Measurements from ENCODE around the gene BLOC1S3. TPM values are rescaled to one million over a fixed set of nuclear protein-coding genes. Genes with fewer than 3 reads are reported as not detected.

BLOC1S3 gene, protein sequence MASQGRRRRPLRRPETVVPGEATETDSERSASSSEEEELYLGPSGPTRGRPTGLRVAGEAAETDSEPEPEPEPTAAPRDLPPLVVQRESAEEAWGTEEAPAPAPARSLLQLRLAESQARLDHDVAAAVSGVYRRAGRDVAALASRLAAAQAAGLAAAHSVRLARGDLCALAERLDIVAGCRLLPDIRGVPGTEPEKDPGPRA
- 6.2 TPM for total RNA-seq

DNA sequence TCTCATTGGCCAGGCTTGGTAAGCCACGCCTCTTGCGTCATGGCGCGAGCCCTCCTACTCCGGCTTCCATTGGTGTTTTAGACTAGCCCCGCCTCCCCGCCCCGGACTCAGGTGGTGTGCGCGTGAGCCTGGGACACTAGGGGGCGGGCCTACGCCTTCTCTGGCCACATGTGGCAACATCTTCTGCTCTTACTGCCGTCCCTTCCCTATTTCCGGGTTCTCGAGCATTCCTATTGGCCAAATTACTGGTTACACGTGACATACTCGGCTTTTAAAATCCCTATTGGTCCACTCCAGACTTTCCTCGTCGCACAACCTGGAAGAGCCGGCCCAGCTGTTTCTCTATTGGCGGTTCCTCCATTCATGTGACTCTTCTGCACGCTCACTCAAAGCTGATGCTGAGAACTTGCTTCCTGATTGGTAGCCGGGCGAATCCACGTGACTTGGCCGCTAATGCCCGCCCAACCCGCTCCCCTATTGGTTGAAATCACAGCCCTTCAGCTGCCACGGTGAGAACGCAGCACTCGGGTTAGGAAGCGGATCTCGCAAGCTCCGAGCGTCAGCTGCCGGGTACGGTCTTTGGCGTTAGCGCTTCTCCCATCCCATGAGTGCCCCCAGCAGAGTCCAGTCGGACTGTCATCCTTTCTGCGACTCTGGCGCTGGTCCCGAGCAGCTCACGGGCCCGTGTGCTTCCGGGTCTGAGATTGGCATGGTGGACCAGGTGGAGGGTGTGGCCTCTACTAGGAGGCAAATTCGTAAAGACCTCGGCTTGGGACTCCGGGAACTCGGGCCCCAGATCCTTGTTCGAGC lies at the start of gene BLOC1S3:
BLOC1S3 (plus strand) TSS at position 523 of the 810 bp plus-strand sequence. CDS start 513 bp downstream, outside the sequence.
- DNase-seq (ENCODE audit: low read depth in 2 of 3, low spot score in 2 of 3) = peak; percentile 98 to 100 (median 100)

DNA sequence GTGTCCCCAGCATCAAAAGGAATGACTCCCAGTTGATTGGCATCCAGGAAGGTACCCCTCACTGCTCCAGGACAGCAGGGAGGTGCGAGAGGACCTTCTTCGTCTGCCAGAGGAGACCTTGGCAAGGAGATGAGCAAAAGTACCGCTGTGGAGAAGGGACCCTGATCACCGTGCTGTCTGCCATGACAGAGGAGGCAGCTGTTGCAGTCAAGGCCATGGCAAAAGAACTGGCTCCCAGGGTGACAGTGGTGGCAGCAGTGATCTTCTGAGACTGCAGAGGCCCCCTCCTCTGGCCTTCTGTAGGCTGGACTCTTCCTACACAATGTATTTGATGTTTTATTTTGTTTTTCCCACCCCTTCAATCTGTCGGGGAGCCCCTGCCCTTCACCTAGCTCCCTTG lies 49.8 kb upstream of the BLOC1S3 start:
- DNase-seq (ENCODE audit: low read depth in 2 of 3, low spot score in 2 of 3) = no peak

DNA sequence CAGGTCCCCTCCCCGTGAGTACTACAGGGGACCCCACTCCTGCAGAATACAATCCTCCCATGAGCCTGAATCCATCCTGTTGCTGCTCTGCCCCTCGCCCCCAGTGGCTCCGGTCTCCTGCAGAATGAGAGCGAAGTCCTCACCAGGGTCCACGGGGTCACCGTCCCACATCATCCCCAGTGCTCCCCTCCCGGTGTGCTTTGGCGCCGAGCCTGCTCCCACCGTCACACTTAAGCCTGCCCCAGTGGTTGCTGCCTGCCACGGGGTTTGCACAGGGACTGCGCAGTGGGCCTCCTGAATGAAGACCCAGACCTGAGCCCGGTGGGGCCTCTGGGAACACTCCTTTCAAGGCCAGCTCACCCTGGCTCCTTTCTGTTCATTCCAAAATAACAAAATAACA lies 48.3 kb upstream of the BLOC1S3 start:
- no peak for DNase-seq (ENCODE audit: low read depth in 2 of 3, low spot score in 2 of 3)

DNA sequence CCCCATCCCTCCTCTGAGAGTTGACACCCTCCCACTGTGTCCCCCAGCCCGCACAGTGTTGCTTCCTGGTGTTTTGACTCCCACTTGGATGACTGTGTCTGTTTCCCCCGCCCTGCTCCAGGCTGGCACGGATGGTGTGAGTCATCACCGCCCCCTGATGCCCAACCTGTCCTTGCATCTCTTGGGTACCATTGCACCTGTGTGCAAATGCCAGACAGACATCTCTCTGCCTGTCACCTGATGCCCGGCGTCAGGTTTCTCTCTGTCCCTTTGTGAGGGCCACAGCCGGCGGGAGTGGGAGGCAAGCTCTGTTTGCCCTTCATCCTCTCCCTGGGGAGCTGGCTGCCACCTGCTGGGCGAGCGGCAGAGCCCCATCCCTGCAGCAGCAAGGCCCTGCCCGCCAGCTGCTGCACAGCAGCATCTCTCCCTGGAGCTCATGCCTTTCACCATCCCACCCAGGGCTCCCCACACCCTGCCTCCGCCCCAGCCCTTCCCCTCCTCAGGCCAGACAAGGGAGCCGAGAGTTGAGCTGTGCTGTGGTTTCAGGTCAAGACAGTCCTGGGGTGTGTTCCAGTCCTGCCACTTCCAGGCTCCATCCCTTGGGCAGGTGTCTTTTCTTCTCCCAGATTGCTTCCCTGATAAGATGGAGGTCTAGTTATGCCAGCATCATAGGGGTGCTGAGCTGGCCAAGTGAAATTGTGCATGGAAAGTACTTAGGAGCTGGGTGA lies 47.5 kb upstream of the BLOC1S3 start:
- no peak for DNase-seq (ENCODE audit: low read depth in 2 of 3, low spot score in 2 of 3)

DNA sequence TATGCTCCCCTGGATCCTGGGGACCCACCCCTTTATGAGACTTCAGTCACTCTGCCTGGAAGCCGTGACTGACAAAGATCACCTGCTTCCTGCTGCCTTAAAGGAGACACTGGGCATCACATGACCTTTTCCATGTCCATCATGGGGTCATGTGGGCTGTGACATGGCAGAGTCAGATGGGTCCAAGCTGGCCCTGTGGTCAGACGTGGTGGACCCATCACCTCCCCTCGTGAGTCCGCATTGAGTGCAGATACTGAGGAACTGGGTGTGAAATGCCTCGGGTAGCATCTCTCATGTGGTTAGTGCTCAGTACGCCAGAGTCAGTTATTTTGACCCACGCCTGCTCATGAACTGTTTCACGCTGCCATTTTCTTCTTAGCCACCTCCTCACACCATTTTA lies 44.9 kb upstream of the BLOC1S3 start:
- DNase-seq (ENCODE audit: low read depth in 2 of 3, low spot score in 2 of 3) = no peak

DNA sequence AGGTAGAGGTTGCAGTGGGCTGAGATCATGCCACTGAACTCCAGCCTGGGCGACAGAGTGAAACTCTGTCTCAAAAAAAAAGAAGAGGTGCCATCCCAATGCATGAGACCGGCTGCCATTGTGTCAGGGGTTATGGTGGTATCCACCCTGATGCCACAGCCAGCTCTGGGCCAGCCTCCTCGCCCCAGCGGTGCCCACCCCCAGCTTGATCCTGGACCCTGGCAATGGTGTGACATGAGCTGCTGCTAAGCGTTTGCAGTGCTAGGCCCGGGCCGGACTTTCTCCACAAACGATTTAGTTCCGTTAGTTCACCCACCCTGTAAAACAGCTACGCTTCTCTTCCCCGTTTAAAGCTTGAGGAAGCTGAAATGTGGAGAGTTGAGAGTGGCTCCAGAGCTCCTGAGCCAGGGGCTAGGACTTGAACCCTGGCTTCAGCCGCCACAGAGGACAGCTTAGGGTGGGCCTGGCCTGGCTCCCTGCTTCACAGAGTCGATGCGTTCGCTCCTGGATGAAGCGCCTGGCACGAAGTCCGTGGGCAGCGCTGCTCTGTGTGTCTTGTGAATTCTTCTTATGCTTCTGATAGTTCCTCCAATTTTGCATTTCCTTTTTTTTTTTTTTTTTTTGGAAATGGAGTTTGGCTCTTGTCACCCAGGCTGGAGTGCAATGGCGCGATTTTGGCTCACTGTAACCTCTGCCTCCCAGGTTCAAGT lies 43.3 kb upstream of the BLOC1S3 start:
- no peak for DNase-seq (ENCODE audit: low read depth in 2 of 3, low spot score in 2 of 3)

DNA sequence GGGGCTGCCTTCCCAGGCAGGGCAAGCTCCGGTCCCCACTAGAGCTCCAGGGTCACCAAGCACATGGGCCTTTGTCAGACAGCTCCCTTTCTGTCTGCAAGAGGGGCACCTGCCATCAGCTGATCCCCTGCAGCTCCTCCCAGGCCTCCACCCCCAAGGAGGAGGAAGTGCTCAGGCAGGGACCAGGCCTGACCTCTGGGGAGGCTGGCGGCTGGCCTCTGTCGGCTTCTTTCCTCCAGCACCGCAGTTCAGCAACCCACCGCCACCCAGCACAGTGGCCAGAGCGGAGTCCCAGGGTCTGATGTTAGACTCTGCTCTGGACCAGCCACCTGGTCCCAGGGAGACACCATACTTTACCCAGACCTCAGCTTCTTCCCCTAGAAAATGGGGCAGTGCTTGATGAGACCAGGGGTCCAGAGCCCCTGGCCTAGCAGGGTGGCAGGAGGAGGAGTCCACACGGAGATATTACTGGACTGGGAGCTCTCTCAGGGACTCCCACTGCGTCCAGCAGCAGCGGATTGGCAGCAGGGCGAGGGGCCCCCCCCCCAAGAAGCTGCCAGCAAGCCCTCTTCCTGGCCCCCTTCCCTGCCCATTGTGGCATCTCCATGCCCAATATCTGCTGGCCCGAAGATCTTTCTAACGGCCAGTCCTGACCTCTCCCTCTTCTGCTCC lies 41.9 kb upstream of the BLOC1S3 start:
- DNase-seq (ENCODE audit: low read depth in 2 of 3, low spot score in 2 of 3) = no peak

DNA sequence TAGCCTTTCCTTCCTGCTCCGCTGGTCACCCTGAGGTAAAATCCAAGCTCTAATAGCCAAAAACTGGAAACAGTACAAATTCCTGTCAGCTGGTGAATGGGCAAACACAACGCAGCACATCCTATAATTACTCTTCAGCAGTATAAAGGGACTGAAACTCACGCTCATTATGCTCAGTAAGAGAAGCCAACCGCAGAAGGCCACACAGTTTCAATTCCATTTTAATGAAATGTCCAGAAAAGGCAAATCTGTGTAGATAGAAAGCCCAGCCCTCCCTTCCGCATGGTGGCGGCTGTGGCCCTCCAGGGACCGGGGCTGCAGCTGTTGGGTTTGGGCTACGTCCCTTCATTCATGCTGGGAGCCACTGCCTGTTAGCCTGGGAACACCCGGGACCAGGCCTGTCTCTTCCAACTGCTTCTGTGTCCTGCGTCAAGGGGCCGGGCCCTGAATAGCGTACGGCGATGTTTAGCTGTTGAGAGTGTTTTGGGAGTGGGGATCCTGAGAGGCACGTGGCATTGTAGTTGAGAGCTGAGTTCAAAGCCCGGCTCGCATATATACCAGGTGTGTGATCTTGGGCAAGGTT lies 41.3 kb upstream of the BLOC1S3 start:
- no peak for DNase-seq (ENCODE audit: low read depth in 2 of 3, low spot score in 2 of 3)

DNA sequence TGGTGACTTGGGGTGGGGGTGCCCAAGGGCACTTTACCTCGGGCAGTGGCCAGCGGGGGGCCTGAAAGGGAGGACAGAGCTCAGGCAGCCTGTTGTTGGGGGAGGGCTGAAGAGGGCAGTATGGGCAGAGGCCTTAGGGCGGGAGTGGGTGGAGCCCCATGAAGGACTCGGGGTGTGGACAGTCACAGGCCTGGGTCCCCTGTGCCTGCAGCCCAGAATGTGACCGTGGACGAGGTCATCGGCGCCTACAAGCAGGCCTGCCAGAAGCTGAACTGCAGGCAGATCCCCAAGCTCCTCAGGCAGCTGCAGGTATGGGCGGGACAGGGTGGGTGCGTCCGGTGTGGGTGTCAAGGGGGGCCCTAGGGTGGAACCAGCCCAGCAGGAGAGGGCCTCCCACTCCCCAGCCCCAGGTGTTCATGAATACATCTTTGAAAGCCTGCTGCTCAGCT lies 40.3 kb upstream of the BLOC1S3 start:
- no peak for DNase-seq (ENCODE audit: low read depth in 2 of 3, low spot score in 2 of 3)

DNA sequence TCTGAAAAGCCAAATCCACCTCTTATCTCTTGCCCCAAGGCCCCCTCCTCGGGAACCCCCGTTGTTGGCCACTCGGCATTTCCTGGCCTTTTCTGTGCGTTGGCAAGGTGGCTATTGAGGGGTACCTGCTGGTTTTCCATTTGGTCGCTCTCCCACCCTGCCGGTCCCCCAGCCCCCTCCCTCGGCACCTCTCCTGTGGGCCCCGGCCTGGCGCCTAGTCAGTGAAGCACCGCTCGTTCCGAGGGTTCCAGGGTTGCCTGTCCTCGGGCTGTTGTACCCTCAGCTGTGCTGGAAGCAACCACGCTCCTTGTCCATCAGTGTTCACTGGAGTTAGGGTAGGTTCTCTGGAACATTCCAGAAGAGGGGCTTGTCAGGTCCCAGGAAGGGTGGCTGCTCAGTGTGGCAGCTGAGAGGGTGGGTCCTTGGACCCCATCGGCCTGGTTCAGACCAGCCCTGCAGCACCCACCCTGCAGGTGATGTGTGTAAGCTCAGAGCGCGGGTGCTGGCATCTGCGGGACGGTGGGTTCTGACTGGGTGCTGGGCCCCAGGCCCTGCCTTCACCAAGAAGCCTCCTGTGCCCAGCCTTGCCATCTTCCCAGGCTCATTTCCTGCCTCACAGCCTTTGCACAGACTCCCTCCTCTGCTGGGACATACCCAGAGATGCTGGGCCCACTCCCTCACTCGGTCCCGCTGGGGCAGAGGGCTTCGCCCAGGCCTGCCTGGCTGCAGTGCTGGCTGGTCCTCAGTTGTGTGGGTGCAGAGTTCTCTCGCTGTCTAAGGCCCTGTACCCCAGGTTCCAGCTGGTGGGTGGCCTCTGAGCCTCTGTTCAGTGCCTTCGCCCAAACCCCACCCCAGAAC lies 39.1 kb upstream of the BLOC1S3 start:
- no peak for DNase-seq (ENCODE audit: low read depth in 2 of 3, low spot score in 2 of 3)

DNA sequence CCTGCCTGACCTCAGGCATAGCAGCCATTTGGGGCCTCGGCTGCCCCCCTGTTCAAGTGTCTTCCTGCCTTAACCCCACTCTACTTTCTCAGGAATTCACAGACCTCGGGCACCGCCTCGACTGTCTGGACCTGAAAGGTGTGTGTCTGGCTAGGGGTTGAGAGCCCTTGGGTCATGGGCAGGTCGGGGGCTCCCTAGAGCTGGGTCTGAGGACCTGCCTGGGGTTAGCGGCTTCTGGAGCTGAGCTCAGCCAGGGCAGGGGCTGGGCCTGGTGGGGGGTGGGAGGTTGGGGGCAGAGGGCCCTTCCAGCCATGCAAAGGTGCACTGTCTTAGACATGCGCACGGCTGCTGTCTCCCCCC lies 38.5 kb upstream of the BLOC1S3 start:
- no peak for DNase-seq (ENCODE audit: low read depth in 2 of 3, low spot score in 2 of 3)

DNA sequence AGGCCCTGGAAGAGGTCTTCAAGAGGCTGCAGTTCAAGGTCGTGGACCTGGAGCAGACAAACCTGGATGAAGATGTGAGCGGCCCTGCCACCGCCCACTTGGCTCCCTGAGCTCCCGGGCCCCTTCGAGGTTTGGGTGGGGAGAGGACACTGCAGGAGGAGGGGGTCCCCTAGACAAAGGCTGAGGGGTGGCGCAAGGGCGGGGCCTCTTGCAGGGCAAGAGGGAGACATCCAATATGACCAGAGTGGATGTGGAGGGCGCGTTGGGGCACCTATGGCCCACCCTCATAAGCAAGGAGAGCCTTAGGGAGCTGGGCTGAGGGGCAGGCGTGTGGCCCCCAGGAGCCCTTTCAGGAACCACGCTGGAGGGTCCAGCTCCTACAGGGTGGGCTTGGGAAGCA lies 38.1 kb upstream of the BLOC1S3 start:
- no peak for DNase-seq (ENCODE audit: low read depth in 2 of 3, low spot score in 2 of 3)

DNA sequence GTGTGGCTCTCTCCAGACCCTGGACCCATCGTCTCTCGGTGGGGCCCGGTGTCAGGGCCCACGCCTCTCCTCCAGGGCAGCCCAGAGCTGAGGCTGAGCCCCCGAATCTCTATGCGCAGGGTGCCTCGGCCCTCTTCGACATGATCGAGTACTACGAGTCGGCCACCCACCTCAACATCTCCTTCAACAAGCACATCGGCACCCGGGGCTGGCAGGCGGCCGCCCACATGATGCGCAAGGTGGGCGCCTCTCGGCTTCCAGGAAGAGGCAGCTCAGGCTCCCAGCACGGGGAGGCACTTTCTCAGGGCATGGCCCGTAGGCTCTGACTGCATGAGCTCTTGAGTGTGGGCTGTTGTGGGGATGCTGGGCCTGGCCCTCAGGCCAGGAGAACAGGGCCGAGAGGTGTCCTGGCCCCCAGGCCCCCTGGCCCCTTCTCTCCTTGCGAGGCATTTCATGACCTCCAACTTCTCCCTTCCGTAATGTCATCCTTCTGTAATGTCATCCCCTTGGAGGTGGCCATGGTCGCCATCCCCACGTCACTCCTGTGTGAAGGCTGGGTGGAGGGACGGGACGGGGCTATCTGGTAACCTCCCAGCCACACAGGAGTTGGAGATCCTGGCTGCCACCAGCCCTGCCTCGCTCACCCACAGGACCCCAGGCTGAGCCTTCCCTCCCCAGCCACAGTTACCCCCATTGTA lies 37.2 kb upstream of the BLOC1S3 start:
- DNase-seq (ENCODE audit: low read depth in 2 of 3, low spot score in 2 of 3) = no peak

DNA sequence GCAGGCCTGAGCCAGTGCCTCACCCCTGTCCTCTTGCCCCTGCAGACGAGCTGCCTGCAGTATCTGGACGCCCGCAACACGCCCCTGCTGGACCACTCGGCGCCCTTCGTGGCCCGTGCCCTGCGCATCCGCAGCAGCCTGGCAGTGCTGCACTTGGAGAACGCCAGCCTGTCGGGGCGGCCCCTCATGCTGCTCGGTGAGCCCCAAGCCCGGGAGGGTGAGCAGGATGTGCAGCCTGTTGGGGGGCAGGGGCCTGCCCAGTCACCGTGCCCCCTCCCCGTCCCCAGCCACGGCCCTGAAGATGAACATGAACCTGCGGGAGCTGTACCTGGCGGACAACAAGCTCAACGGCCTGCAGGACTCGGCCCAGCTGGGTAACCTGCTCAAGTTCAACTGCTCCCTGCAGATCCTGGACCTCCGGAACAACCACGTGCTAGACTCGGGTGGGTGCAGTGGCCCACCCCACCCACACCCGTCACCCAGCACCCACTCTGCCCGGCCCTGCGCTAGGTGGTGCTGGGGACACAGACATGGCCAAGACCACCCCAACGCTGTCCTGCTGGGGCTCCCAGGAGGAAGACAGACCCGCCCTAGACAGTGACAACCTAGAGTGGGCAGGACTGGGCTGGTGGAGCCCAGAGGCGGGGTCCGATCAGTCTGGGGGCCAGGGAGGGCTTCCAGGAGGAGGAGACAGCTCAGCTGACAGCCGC lies 36.4 kb upstream of the BLOC1S3 start:
- no peak for DNase-seq (ENCODE audit: low read depth in 2 of 3, low spot score in 2 of 3)

DNA sequence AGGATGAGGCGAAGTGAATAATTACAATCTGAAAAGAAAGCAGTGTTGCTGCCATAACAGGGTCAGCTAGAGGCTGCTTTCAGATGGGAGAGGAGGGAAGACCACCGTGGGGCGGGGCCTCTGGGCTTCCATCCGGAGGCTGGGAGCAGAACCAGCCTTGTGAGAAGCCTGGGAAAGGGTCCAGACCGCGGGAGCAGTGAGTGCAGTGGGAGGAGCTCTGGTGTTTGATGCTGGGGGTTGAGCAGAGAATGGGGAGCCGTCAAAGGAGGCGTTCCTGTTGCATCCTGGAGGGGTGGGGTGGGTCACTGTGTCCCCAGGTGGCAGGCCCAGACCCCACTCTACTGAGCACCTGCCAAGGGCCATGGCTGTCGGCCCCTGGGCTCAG lies 35.9 kb upstream of the BLOC1S3 start:
- DNase-seq (ENCODE audit: low read depth in 2 of 3, low spot score in 2 of 3) = no peak

DNA sequence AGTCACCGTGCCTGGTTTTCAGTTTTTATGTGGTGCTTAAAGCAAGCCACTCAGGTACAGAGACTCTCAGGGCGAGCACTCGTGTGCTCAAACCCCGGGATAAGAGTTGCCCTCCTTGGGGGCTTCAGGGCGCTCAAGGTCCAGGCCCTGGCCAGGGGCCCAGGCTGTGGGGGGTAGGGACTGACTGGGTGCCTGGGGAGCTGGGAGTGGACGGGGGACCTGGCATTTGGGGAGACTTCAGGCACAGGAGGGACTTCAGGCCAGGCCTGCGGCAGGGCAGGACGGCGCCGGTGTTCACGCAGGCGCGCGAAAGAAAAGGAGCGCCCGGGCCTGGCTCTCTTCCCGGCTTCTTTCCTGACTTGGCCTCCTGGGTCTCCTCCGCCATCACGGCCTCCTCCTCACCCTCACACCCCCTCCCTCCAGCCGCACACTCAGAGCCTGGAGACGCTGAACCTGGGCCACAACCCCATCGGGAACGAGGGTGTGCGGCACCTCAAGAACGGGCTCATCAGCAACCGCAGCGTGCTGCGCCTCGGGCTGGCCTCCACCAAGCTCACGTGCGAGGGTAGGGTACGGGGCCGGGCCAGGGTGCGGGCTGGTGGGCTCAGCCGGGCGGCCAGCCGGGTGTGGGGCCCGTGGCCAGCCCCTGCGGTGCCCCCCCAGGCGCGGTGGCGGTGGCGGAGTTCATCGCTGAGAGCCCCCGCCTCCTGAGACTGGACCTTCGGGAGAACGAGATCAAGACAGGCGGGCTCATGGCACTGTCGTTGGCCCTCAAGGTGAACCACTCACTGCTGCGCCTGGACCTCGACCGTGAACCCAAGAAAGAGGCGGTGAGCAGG lies 33.9 kb upstream of the BLOC1S3 start:
- no peak for DNase-seq (ENCODE audit: low read depth in 2 of 3, low spot score in 2 of 3)

Measured in hematopoietic multipotent progenitor cell (in vitro differentiated cells).